ENCODE data around the gene PMFBP1.

DNA sequence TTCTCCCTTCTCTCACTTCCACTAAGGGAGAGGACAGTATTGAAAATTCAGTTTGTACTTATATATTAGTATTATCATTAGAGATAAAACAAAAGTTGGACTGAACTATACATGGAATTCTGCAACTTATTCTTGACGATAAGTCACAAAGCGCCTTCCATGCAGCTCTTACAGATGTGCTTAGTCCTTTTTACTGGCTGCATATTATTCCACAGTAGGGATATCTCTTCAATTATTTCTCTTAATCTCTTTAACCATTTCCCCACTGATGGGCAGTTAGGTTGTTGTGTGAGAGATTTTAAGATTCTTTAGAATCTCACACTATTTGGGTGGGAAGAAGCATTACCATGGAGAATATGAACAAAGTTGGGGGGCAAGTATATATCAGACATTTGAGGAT lies 32.0 kb downstream of the PMFBP1 start:
- TF ChIP-seq, protein P1, sequence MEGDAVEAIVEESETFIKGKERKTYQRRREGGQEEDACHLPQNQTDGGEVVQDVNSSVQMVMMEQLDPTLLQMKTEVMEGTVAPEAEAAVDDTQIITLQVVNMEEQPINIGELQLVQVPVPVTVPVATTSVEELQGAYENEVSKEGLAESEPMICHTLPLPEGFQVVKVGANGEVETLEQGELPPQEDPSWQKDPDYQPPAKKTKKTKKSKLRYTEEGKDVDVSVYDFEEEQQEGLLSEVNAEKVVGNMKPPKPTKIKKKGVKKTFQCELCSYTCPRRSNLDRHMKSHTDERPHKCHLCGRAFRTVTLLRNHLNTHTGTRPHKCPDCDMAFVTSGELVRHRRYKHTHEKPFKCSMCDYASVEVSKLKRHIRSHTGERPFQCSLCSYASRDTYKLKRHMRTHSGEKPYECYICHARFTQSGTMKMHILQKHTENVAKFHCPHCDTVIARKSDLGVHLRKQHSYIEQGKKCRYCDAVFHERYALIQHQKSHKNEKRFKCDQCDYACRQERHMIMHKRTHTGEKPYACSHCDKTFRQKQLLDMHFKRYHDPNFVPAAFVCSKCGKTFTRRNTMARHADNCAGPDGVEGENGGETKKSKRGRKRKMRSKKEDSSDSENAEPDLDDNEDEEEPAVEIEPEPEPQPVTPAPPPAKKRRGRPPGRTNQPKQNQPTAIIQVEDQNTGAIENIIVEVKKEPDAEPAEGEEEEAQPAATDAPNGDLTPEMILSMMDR (IDR thresholded peaks at IDR 0.05) = no peak
- TF ChIP-seq POLR2A (IDR thresholded peaks at IDR 0.05) = no peak

Measured in adrenal gland (tissue), 5 donors.